Natural killer cell (primary cell): ENCODE data around the gene KIAA2012. TPM values are rescaled to one million over a fixed set of nuclear protein-coding genes. Genes with fewer than 3 reads are reported as not detected.

Experiments
- ATAC-seq, 3 donors: fragments of 150-1000 bp in 2 of 3; fragments of 200-7000 bp in 1 of 3; cut with Tn5 transposase; 1 replicate in 1 of 3; 2 replicates in 2 of 3; pipeline ENCODE4 v1.10.0; 2021; ENCODE audit warnings: mild to moderate bottlenecking in 2 of 3, moderate library complexity in 2 of 3
- DNase-seq, 2 donors: peaks; one replicate each; pipeline versions ENCODE4 v3.0.0 to v3.0.0-alpha.2; 2013 to 2021; ENCODE audit warnings: mixed read lengths in 1 of 2
- H3K27ac ChIP-seq: one replicate; pipeline ENCODE4 v1.5.1; 2013; ENCODE audit warnings: mild to moderate bottlenecking, low read length
- H3K27me3 ChIP-seq: one replicate; pipeline ENCODE4 v1.6.1; 2013; ENCODE audit warnings: low read length; ENCODE audit not compliant: control insufficient read depth, insufficient read depth
- H3K36me3 ChIP-seq: one replicate; pipeline ENCODE4 v1.6.1; 2013; ENCODE audit warnings: low read length; ENCODE audit not compliant: control insufficient read depth, insufficient read depth
- H3K4me1 ChIP-seq: one replicate; pipeline ENCODE4 v1.6.1; 2013; ENCODE audit warnings: low read length; ENCODE audit not compliant: control insufficient read depth, insufficient read depth
- H3K4me3 ChIP-seq: one replicate; pipeline ENCODE4 v1.5.1; 2013; ENCODE audit warnings: low read length
- H3K9me3 ChIP-seq: one replicate; pipeline ENCODE4 v1.6.1; 2013; ENCODE audit warnings: low read length; ENCODE audit not compliant: control insufficient read depth, insufficient read depth
- H3K27ac Mint-ChIP-seq, 2 donors: one replicate each; pipeline ENCODE4 v1.8.0; 2022; ENCODE audit warnings: mild to moderate bottlenecking in 2 of 2, mixed read lengths in 2 of 2, moderate library complexity in 1 of 2
- H3K27me3 Mint-ChIP-seq, 2 donors: one replicate each; pipeline ENCODE4 v1.8.0; 2022; ENCODE audit warnings: low read depth in 2 of 2, mixed read lengths in 2 of 2
- H3K36me3 Mint-ChIP-seq: one replicate; pipeline ENCODE4 v1.8.0; 2022; ENCODE audit warnings: mixed read lengths
- H3K4me1 Mint-ChIP-seq, 2 donors: one replicate each; pipeline ENCODE4 v1.8.0; 2022; ENCODE audit warnings: mixed read lengths in 2 of 2
- H3K4me3 Mint-ChIP-seq: one replicate; pipeline ENCODE4 v1.8.0; 2022; ENCODE audit warnings: mild to moderate bottlenecking, moderate library complexity, mixed read lengths
- H3K9me3 Mint-ChIP-seq, 2 donors: one replicate each; pipeline ENCODE4 v1.8.0; 2022; ENCODE audit warnings: mixed read lengths in 2 of 2
- WGBS: methylation state at CpG from one replicate; pipeline ENCODE4 v1.1.7; 2013; ENCODE audit warnings: missing lambda C conversion rate; ENCODE audit not compliant: insufficient coverage; 5-methylcytosine and 5-hydroxymethylcytosine counted together
- intact Hi-C: fragments of 100-400 bp; cut with micrococcal nuclease; formaldehyde crosslinking; loops from one replicate; pipeline ENCODE4 v1.14.2; 2022
- total RNA-seq, 4 donors: library from RNA; stranded (reverse); fragments of 120-200 nt in 1 of 4; gene quantifications; one replicate each; pipeline versions ENCODE4 v1.2.3 to v1.2.4, GENCODE V29; 2013 to 2022
- TF ChIP-seq, protein P1 (sequence below): fragments of 200-600 bp; IDR thresholded peaks from one replicate; pipeline ENCODE4 v1.8.0; 2022; ENCODE audit warnings: antibody characterized with exemption

Gene KIAA2012
- total RNA-seq, 3 donors from 2014 or later (not counting 1 experiment from before 2014, with no cell fraction given): not detected

DNA sequence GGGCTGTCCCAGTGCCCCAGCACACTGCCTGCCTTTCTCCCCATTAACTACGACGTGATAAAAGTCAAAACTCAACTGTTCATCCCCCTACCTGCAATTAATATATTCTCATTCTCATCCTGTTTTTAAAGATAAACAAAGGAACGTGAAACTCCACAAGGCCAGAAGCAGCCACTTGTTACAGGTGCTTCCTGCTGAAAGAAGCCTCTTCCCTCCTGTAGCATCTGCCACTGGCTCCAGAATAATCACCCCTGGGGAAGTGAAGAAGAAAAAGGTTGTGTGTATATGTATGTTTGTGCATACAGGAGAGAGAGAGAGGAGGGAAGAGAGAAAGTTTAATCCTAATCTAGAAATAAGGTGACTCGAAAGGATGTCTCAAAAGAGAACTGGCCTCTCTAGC, 27.1 kb downstream of the KIAA2012 start:
- Histone ChIP-seq H3K4me3 (no peak overlapping the region), H3K27ac (no peak overlapping the region), H3K27me3 (no peaks in the 10 kb centered on the region), H3K4me1 (no peaks in the 10 kb centered on the region), H3K36me3 (no peaks in the 10 kb centered on the region), H3K9me3 (no peaks in the 10 kb centered on the region)
- no peak for ATAC-seq
- Mint-ChIP-seq H3K36me3 (no peaks in the 10 kb centered on the region), H3K4me1 (no peaks in the 10 kb centered on the region), H3K9me3 (no peaks in the 10 kb centered on the region), H3K27me3 (peaks cover 2 to 7% of the 10 kb centered on the region in 2 donors), H3K27ac (no peak overlapping the region), H3K4me3 (no peak overlapping the region)
- intact Hi-C loops: no loop called here
- TF ChIP-seq, protein P1, sequence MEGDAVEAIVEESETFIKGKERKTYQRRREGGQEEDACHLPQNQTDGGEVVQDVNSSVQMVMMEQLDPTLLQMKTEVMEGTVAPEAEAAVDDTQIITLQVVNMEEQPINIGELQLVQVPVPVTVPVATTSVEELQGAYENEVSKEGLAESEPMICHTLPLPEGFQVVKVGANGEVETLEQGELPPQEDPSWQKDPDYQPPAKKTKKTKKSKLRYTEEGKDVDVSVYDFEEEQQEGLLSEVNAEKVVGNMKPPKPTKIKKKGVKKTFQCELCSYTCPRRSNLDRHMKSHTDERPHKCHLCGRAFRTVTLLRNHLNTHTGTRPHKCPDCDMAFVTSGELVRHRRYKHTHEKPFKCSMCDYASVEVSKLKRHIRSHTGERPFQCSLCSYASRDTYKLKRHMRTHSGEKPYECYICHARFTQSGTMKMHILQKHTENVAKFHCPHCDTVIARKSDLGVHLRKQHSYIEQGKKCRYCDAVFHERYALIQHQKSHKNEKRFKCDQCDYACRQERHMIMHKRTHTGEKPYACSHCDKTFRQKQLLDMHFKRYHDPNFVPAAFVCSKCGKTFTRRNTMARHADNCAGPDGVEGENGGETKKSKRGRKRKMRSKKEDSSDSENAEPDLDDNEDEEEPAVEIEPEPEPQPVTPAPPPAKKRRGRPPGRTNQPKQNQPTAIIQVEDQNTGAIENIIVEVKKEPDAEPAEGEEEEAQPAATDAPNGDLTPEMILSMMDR: no peak
- 34% methylated on average over 4 of the region's 4 CpGs for WGBS
- no peak for DNase-seq

DNA sequence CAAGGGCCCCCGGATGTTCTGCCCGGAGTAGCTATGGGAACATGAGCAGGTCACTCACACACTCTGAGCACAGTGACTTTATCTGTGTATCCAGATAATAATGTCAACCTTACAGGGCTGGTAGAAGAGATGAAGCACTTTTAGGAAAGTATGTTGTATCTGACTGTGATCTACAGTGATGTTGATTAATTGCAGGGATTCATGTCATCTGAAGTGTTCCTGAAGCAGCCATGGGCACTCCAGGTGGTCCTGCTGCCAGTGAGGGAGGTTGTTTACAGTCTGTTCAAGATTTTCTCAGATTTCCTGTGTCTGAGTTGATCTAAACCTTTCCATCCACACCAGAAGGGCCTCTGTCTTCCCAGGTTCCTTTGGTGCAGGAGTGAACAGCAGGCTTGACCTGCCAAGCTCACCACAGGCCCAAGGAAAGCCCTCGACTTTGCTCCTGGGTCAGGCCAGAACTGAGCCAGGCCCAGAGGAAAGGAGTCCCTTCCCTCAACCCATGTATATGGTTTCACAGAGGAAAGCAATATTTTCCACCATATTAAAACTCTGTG, 28.0 kb downstream of the KIAA2012 start:
- no peaks in the 10 kb centered on the region for H3K9me3 ChIP-seq
- peaks cover 2 to 7% of the 10 kb centered on the region in 2 donors for H3K27me3 Mint-ChIP-seq
- intact Hi-C loops: no loop called here
- no peaks in the 10 kb centered on the region for H3K36me3 Mint-ChIP-seq
- TF ChIP-seq, protein P1: no peak
- no peak overlapping the region for H3K4me3 Mint-ChIP-seq
- no peak overlapping the region for H3K27ac Mint-ChIP-seq
- H3K4me3 ChIP-seq: no peak overlapping the region
- no peaks in the 10 kb centered on the region for H3K36me3 ChIP-seq
- H3K9me3 Mint-ChIP-seq: no peaks in the 10 kb centered on the region
- ATAC-seq: no peak
- no peaks in the 10 kb centered on the region for H3K27me3 ChIP-seq
- H3K4me1 ChIP-seq: no peaks in the 10 kb centered on the region
- no peak for DNase-seq
- 90% methylated on average over 3 of the region's 3 CpGs for WGBS
- no peaks in the 10 kb centered on the region for H3K4me1 Mint-ChIP-seq
- no peak overlapping the region for H3K27ac ChIP-seq

DNA sequence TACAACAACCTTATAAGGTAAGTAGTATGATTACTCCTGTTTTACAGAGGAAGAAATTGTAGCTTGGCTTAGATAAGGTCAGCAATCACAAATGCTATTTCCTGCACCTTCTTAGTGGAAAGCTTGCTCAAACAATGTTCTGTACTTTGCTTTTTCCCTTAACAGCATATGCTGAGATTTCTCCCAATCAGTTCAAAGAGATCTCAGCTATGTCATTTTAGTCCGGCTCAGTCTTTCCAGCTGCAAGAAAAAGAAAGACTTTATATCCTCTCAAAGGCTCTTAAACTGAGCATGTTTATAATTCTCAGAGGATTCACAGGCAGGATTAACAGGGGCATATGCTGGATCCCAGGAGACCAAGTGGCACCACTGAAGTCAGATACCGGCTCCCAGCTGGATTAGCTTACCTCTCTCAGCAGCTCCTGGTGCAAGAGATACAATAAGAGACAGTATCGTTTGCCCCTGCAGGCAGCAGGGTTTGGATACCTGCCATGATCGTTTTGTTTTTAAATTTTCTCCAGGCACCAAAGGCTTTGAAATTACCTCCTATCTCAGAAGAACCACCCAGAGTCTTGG, 29.5 kb downstream of the KIAA2012 start:
- DNase-seq: no peak
- Histone ChIP-seq H3K27me3 (no peaks in the 10 kb centered on the region), H3K9me3 (no peaks in the 10 kb centered on the region), H3K4me3 (no peak overlapping the region), H3K36me3 (no peaks in the 10 kb centered on the region), H3K27ac (no peak overlapping the region), H3K4me1 (no peaks in the 10 kb centered on the region)
- Mint-ChIP-seq H3K27me3 (peaks cover 0 to 7% of the 10 kb centered on the region in 2 donors), H3K36me3 (no peaks in the 10 kb centered on the region), H3K9me3 (no peaks in the 10 kb centered on the region), H3K27ac (no peak overlapping the region), H3K4me1 (no peaks in the 10 kb centered on the region), H3K4me3 (no peak overlapping the region)
- WGBS: 72% methylated on average over 4 of the region's 4 CpGs
- no peak for ATAC-seq
- intact Hi-C loops: no loop called here
- TF ChIP-seq, protein P1: no peak
